Karpas-422 (cell line): ENCODE data around the gene SELENOM. TPM values are rescaled to one million over a fixed set of nuclear protein-coding genes. Genes with fewer than 3 reads are reported as not detected.

Experiments used
- DNase-seq: peaks from one replicate; pipeline ENCODE4 v3.0.0-alpha.2; 2015
- H2AFZ ChIP-seq: fragments of 200-600 bp; sonication (generic); 2 replicates; pipeline ENCODE4 v1.6.1; 2014; ENCODE audit warnings: antibody characterized with exemption, low read length, mixed read lengths
- H3K27ac ChIP-seq: fragments of 200-600 bp; sonication (generic); 2 replicates; pipeline ENCODE4 v1.5.1; 2014; ENCODE audit warnings: mild to moderate bottlenecking, low read length, moderate library complexity
- H3K27me3 ChIP-seq: fragments of 200-600 bp; sonication (generic); 2 replicates; pipeline ENCODE4 v1.6.1; 2014; ENCODE audit warnings: low read length, mixed read lengths
- H3K36me3 ChIP-seq: fragments of 200-600 bp; sonication (generic); 2 replicates; pipeline ENCODE4 v1.6.1; 2014; ENCODE audit warnings: low read length, mixed read lengths; ENCODE audit not compliant: insufficient read depth
- H3K4me1 ChIP-seq: fragments of 200-600 bp; sonication (generic); 2 replicates; pipeline ENCODE4 v1.6.1; 2014; ENCODE audit warnings: mild to moderate bottlenecking, low read length, mixed read lengths
- H3K4me2 ChIP-seq: fragments of 200-600 bp; sonication (generic); 2 replicates; pipeline ENCODE4 v1.6.1; 2014; ENCODE audit warnings: low read length, low read depth, mild to moderate bottlenecking; ENCODE audit not compliant: poor library complexity, severe bottlenecking
- H3K4me3 ChIP-seq: fragments of 200-600 bp; sonication (generic); 2 replicates; pipeline ENCODE4 v1.5.1; 2014; ENCODE audit warnings: mild to moderate bottlenecking, antibody characterized with exemption, low read length, mixed read lengths
- H3K79me2 ChIP-seq: fragments of 200-600 bp; sonication (generic); 2 replicates; pipeline ENCODE4 v1.6.1; 2014; ENCODE audit warnings: mild to moderate bottlenecking, low read length, mixed read lengths
- H3K9ac ChIP-seq: fragments of 200-600 bp; sonication (generic); 2 replicates; pipeline ENCODE4 v1.6.0; 2014; ENCODE audit warnings: low read length
- H3K9me2 ChIP-seq: fragments of 200-600 bp; sonication (generic), shearing (Covaris generic); replicated peaks from 2 replicates; pipeline ENCODE4 v1.6.0; 2014; ENCODE audit warnings: mild to moderate bottlenecking, low read length, moderate library complexity; ENCODE audit not compliant: insufficient read depth
- H3K9me3 ChIP-seq: fragments of 300-700, 200-600 bp; sonication (generic); 2 replicates; pipeline ENCODE4 v1.6.1; 2014; ENCODE audit warnings: low read length, mixed read lengths
- H4K20me1 ChIP-seq: fragments of 200-600 bp; sonication (generic); 2 replicates; pipeline ENCODE4 v1.6.1; 2014; ENCODE audit warnings: mild to moderate bottlenecking, antibody characterized with exemption, low read length, low read depth; ENCODE audit not compliant: insufficient read depth
- total RNA-seq: library from RNA; depleted of rRNA; stranded (reverse); fragments of >200 nt; shearing (Covaris generic); gene quantifications from 2 replicates; pipeline ENCODE4 v1.2.3, GENCODE V29; 2014; ENCODE audit warnings: low replicate concordance

Gene SELENOM
- total RNA-seq, 1 experiment from 2014 or later = 11.1 TPM

- H3K4me1 ChIP-seq = peaks cover 36% of the 10 kb centered on the region
- no peak within 1 kb of the TSS for H2AFZ ChIP-seq
- no peaks in the 10 kb centered on the region for H3K36me3 ChIP-seq
- H3K4me3 ChIP-seq = no peak within 1 kb of the TSS
- DNase-seq = no peak
- H3K4me2 ChIP-seq = no peak within 1 kb of the TSS
- no peak within 1 kb of the TSS for H3K27ac ChIP-seq
- no peaks in the 10 kb centered on the region for H3K79me2 ChIP-seq
- H3K27me3 ChIP-seq = no peaks in the 10 kb centered on the region
- H3K9me3 ChIP-seq = no peaks in the 10 kb centered on the region
- H3K9ac ChIP-seq = no peak within 1 kb of the TSS
- 0 out of 2 replicates have a peak, but pooled peaks cover 6% of the 10 kb centered on the region for H4K20me1 ChIP-seq
- no peaks in the 10 kb centered on the region for H3K9me2 ChIP-seq
These were observed 15.3 kb upstream of the SELENOM start, which contains the start of gene INPP5J for GRCh38 chr22:31122532-31123291. Gene INPP5J (plus strand): TSS chr22:31122966. CDS start chr22:31123015, 49 bp downstream.

GRCh38 chr22:31122196-31122531 is 14.8 kb upstream of the SELENOM start:
- no peaks in the 10 kb centered on the region for H3K79me2 ChIP-seq
- H3K9me3 ChIP-seq = no peaks in the 10 kb centered on the region
- H3K9me2 ChIP-seq = no peaks in the 10 kb centered on the region
- H4K20me1 ChIP-seq = 0 out of 2 replicates have a peak, but pooled peaks cover 6% of the 10 kb centered on the region
- no peak overlapping the region for H3K4me3 ChIP-seq
- H3K4me2 ChIP-seq = no peak overlapping the region
- H3K4me1 ChIP-seq = peaks cover 31% of the 10 kb centered on the region
- no peak for DNase-seq
- no peak overlapping the region for H3K9ac ChIP-seq
- H2AFZ ChIP-seq = no peak overlapping the region
- H3K27ac ChIP-seq = no peak overlapping the region
- no peaks in the 10 kb centered on the region for H3K27me3 ChIP-seq
- H3K36me3 ChIP-seq = no peaks in the 10 kb centered on the region

GRCh38 chr22:31121403-31121802 is 14.0 kb upstream of the SELENOM start:
- H3K79me2 ChIP-seq = no peaks in the 10 kb centered on the region
- DNase-seq = no peak
- H3K36me3 ChIP-seq = no peaks in the 10 kb centered on the region
- H3K4me1 ChIP-seq = peaks cover 23% of the 10 kb centered on the region
- H3K9me2 ChIP-seq = no peaks in the 10 kb centered on the region
- H3K27me3 ChIP-seq = no peaks in the 10 kb centered on the region
- H3K9me3 ChIP-seq = no peaks in the 10 kb centered on the region
- H4K20me1 ChIP-seq = 0 out of 2 replicates have a peak, but pooled peaks cover 6% of the 10 kb centered on the region
- H3K9ac ChIP-seq = no peak overlapping the region
- H2AFZ ChIP-seq = no peak overlapping the region
- no peak overlapping the region for H3K4me2 ChIP-seq
- H3K27ac ChIP-seq = no peak overlapping the region
- H3K4me3 ChIP-seq = no peak overlapping the region

GRCh38 chr22:31120642-31121041 is 13.3 kb upstream of the SELENOM start:
- Histone ChIP-seq H3K36me3 (no peaks in the 10 kb centered on the region), H2AFZ (no peak overlapping the region), H3K9ac (no peak overlapping the region), H3K4me2 (no peak overlapping the region), H3K4me1 (peaks cover 15% of the 10 kb centered on the region), H4K20me1 (0 out of 2 replicates have a peak, but pooled peaks cover 6% of the 10 kb centered on the region), H3K27me3 (no peaks in the 10 kb centered on the region), H3K4me3 (no peak overlapping the region), H3K9me3 (no peaks in the 10 kb centered on the region), H3K27ac (no peak overlapping the region), H3K79me2 (no peaks in the 10 kb centered on the region), H3K9me2 (no peaks in the 10 kb centered on the region)
- no peak for DNase-seq

GRCh38 chr22:31120230-31120629 is 12.9 kb upstream of the SELENOM start:
- Histone ChIP-seq H3K9me2 (no peaks in the 10 kb centered on the region), H3K36me3 (no peaks in the 10 kb centered on the region), H3K4me1 (peaks cover 11% of the 10 kb centered on the region), H3K4me2 (no peak overlapping the region), H3K79me2 (no peaks in the 10 kb centered on the region), H3K9me3 (no peaks in the 10 kb centered on the region), H3K4me3 (no peak overlapping the region), H3K9ac (no peak overlapping the region), H3K27me3 (no peaks in the 10 kb centered on the region), H2AFZ (no peak overlapping the region), H3K27ac (no peak overlapping the region), H4K20me1 (0 out of 2 replicates have a peak, but pooled peaks cover 6% of the 10 kb centered on the region)
- no peak for DNase-seq

GRCh38 chr22:31119026-31119717 is 11.8 kb upstream of the SELENOM start:
- no peak overlapping the region for H3K9ac ChIP-seq
- H3K36me3 ChIP-seq = no peaks in the 10 kb centered on the region
- DNase-seq = no peak
- peaks cover 6% of the 10 kb centered on the region for H3K4me1 ChIP-seq
- H3K27me3 ChIP-seq = no peaks in the 10 kb centered on the region
- H3K9me3 ChIP-seq = no peaks in the 10 kb centered on the region
- no peak overlapping the region for H3K27ac ChIP-seq
- no peak overlapping the region for H3K4me3 ChIP-seq
- no peaks in the 10 kb centered on the region for H3K79me2 ChIP-seq
- 0 out of 2 replicates have a peak, but pooled peaks cover 6% of the 10 kb centered on the region for H4K20me1 ChIP-seq
- no peaks in the 10 kb centered on the region for H3K9me2 ChIP-seq
- H2AFZ ChIP-seq = no peak overlapping the region
- no peak overlapping the region for H3K4me2 ChIP-seq

- peaks cover 6% of the 10 kb centered on the region for H3K4me1 ChIP-seq
- no peak overlapping the region for H3K4me2 ChIP-seq
- H3K9ac ChIP-seq = no peak overlapping the region
- H3K27ac ChIP-seq = no peak overlapping the region
- no peaks in the 10 kb centered on the region for H3K9me3 ChIP-seq
- H3K36me3 ChIP-seq = no peaks in the 10 kb centered on the region
- H4K20me1 ChIP-seq = 0 out of 2 replicates have a peak, but pooled peaks cover 3% of the 10 kb centered on the region
- H3K27me3 ChIP-seq = no peaks in the 10 kb centered on the region
- no peak overlapping the region for H3K4me3 ChIP-seq
- no peak for DNase-seq
- no peaks in the 10 kb centered on the region for H3K79me2 ChIP-seq
- no peaks in the 10 kb centered on the region for H3K9me2 ChIP-seq
- H2AFZ ChIP-seq = no peak overlapping the region
These were observed 10.9 kb upstream of the SELENOM start for GRCh38 chr22:31118046-31118820.
